ENCODE results near the gene SLC22A12. TPM values are rescaled to one million over a fixed set of nuclear protein-coding genes. Genes with fewer than 3 reads are reported as not detected.
"Not testable (repeated sequence)": the region's sequence is repeated elsewhere in the genome, so short reads cannot be mapped to it uniquely, and the experiment has no call there.

The SLC22A12 gene
- total RNA-seq, 1 donor from 2014 or later = not detected

DNA sequence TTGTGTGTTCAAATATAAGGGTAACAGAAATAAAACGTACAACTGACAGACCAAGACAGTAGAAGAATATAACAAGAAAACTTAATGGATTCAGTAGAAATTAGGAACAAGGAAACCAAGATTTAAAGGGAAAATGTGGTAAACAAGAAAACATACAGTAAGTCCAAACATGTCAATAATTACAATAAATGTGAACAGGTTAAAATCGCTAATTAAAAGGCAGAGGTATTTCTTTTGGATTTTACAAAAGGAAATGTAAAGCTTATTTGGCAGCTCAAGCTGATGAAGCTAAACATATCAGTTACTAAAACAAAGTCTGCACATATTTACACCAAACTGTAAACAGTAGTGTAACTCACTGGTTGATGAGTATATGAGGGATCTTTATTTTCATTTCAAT is 2.3 kb upstream of the SLC22A12 start:
- no peak for DNase-seq

DNA sequence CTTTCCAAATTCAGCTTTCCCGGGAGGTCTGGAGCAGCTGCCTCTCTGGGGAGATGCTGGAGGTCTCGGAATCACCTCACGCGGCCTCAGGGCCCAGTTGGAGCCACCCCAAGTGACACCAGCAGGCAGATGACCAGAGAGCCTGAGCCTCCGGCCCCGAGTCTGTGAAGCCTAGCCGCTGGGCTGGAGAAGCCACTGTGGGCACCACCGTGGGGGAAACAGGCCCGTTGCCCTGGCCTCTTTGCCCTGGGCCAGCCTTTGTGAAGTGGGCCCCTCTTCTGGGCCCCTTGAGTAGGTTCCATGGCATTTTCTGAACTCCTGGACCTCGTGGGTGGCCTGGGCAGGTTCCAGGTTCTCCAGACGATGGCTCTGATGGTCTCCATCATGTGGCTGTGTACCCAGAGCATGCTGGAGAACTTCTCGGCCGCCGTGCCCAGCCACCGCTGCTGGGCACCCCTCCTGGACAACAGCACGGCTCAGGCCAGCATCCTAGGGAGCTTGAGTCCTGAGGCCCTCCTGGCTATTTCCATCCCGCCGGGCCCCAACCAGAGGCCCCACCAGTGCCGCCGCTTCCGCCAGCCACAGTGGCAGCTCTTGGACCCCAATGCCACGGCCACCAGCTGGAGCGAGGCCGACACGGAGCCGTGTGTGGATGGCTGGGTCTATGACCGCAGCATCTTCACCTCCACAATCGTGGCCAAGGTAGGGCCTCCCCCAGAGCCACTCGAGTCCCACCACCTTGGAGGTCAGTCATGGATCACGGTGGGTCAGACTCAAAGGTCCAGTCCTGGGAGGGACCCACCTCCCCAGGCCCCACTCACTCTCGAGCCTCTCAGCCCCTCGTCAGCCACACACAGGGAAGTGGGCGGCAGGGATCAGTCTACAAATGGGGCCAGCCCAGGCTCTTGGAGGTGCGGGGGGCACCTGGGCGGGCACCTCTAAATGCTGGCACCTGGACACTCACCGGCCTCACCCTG is 525 bp downstream of the SLC22A12 start:
- no peak for DNase-seq

DNA sequence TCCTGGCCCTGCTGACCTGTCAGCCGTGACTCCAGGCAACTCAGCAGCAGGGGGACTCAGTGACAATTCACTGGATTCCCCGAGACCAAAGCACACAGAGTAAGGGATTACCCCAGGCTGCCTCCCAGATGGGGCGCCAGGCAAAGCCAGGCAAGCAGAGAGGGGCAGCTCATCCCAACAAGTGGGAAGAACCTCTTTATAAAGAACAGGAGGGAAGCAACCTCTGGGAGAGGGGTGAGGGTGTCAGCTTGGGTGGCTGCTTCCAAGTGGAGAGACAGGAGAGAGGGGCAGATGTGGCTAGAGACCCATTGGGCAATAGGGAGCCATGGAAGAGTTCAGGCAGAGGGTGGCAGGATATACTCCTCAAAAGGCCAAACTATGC is 1.2 kb downstream of the SLC22A12 start:
- no peak for DNase-seq

DNA sequence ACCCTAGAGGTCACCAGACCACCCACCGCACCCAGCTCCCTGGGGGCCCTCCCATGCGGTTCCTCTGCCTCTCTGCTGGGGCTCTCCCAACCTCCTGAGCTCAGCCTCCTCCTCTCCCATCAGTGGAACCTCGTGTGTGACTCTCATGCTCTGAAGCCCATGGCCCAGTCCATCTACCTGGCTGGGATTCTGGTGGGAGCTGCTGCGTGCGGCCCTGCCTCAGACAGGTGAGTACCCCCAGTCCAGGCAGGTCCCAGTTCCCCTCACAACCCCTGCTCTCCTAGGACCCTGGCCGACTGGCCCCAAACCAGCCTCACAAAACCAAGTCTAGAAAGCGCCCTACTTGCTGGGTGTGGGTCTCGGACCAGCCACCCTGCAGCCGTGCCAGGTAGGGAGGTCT is 1.6 kb downstream of the SLC22A12 start:
- no peak for DNase-seq

DNA sequence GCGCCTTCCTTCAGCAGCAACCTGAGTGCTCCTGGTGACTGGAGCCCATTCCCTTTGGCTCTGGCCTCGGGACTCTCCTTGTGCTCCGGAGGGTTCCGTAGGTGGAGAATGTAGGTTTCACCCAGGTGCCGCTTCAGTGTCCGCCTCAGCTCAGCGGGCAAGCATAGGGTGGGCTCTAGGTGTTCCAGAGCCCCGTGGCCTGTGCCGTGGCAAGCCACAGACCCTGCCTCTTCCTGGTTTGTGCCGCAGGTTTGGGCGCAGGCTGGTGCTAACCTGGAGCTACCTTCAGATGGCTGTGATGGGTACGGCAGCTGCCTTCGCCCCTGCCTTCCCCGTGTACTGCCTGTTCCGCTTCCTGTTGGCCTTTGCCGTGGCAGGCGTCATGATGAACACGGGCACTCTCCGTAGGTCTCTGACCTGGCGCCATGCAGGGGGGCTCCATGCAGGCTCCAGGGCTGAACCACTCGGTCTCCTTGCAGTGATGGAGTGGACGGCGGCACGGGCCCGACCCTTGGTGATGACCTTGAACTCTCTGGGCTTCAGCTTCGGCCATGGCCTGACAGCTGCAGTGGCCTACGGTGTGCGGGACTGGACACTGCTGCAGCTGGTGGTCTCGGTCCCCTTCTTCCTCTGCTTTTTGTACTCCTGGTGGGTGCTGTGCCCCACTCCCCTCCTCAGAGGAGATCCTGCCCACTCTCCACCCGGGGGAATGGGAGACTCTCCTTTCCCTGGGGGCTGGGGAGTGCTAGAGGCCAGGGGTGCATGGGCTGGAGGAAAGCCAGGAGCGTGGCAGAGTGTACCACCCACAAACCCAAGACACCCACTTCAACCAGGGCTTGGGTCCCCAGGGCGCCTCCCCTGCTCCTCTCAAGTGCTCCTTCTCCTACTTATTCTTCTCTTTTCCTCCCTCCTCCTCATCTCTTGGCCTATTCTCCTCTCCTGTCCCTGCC is 2.4 kb downstream of the SLC22A12 start:
- DNase-seq = no peak

DNA sequence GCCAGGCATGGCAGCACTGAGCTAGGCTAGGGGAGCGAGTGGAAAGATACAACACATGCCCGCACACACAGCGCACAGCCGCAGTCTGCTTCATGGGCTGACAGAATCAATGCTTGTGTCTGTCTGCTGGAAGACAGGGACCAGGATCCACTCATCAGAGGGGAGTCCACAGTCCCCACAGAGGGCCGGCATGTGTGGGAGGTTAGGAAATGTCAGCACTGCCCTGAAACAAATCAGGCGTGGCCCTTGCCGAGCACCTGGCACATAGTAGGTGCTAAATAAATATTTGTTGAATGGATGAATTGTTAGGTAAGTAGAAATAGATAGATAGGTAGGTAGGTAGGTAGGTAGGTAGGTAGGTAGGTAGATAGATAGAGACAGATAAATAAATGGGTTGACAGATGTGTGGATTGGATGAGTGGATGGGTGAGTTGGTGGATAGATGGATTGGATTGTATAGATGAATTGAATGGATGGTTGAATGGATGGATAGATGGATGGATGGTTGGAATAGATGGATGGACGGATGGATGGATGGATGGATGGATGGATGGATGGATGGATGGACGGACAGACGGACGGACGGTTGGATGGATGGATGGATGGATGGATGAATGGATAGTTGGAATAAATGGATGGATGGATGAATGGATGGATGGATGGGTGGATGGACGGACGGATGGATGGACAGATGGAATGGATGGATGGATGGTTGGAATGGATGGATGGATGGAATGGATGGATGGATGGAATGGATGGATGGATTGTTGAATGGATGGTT is 3.3 kb downstream of the SLC22A12 start:
- DNase-seq = no peak

DNA sequence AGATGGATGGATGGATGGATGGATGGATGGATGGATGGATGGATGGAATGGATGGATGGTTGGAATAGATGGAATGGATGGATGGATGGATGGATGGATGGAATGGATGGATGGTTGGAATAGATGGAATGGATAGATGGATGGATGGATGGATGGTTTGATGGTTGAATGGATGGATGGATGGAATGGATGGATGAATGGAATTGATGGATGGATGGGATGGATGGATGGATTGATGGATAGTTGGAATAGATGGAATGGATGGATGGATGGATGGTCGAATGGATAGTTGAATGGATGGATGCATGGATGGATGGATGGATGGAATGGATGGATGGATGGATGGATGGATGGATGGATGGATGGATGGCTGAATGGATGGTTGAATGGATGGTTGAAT is 4.9 kb downstream of the SLC22A12 start:
- not testable (repeated sequence) for DNase-seq

DNA sequence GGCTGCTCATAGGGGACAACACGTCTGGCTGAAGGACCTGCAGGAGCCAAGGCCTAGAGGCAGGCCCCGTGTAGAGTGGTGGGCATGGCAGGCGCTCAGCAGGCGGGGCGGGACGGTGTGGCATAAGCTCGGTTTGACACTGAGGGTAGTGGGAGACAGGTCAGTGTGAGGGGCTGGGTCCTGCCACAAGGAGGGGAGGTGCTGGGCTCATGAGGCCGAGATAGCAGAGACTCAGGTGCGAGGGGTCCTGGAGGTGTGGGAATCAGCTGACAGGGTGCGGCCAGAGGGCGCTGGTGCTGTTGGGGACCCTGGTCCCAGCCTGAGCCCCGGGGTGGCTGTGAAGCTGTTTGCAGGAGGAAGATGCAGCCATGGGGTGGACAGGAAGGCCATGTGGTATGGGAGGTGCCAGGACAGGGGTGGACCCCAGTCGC is 6.7 kb downstream of the SLC22A12 start:
- DNase-seq = no peak

DNA sequence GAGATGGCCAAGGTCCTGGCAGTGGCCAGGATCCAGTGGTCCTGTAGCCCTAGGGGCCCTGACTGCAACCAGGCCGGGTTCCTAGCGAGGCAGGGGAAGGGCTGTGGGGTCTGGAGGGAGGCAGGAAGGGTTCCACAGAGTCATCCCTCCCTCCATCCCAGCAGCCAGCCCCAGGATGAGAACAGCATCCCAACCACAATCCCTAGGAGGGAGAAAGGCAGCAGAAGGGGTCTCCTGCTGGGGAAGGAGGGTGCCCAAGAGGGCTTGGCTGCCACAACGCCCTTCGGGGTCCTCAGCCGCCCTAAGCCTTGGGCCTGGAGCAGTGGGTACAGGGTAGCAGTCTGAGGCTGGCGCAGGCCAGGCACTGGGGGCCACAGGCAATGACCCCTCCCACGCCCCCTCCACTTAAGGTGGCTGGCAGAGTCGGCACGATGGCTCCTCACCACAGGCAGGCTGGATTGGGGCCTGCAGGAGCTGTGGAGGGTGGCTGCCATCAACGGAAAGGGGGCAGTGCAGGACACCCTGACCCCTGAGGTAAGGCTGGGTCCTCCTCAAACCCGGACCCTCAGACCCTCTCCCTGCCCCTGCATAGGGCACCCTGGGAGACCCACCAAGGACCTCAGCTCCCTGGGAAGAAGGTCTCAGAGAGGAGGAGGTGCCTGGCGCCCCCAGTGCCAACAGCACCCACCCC is 7.2 kb downstream of the SLC22A12 start:
- DNase-seq = no peak

DNA sequence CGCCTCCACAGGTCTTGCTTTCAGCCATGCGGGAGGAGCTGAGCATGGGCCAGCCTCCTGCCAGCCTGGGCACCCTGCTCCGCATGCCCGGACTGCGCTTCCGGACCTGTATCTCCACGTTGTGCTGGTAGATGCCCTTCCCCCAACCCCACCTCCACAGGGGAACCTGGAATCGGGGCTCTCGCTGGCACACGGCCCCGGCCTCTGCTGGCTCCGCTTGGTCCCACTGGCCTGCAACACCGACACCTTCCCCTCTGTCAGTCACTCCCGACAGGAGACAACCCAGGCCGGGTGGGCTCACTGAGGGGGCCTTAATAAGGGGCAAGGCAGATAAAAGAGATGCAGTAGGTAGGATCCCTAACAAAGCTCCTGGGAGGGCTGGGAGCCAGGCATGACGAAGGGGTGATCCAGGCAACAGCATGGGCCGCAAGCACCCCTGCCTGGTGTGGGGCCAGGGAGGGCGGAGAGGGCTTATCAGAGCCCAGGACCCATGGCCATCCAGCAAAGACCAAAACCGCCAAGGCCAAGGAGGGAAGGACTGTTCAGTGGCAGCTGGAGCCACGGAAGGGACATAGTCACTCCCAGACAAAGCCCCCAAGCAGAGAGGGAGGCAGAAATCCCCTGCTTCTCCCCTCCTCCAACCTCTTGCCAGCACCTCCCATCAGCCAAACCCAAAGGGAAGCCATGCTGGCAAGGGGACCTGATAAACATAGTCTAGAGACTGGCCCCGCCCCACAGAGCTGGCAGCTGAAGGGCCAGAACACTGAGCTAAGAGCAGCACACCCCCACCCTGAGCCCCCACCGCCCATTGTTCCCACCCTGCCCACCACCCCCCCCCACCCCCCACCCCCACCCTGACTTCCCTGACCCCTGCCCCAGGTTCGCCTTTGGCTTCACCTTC is 8.0 kb downstream of the SLC22A12 start:
- DNase-seq = no peak

DNA sequence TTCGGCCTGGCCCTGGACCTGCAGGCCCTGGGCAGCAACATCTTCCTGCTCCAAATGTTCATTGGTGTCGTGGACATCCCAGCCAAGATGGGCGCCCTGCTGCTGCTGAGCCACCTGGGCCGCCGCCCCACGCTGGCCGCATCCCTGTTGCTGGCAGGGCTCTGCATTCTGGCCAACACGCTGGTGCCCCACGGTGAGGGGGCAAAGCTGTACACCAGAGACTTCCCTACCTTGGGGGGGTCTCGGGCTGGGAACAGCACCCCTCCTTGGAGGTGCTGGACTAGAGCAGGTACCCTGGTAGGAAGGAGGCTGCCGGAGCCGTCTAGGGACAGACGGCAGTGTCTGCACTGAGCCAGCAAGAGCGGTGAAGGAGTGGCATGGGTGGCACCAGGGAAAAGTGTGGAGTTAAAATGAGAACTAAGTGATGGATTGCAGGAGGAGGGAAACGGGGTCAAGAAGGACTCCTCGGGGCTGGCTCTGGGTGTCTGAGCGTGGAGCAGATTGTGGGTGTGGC is 8.7 kb downstream of the SLC22A12 start:
- no peak for DNase-seq

DNA sequence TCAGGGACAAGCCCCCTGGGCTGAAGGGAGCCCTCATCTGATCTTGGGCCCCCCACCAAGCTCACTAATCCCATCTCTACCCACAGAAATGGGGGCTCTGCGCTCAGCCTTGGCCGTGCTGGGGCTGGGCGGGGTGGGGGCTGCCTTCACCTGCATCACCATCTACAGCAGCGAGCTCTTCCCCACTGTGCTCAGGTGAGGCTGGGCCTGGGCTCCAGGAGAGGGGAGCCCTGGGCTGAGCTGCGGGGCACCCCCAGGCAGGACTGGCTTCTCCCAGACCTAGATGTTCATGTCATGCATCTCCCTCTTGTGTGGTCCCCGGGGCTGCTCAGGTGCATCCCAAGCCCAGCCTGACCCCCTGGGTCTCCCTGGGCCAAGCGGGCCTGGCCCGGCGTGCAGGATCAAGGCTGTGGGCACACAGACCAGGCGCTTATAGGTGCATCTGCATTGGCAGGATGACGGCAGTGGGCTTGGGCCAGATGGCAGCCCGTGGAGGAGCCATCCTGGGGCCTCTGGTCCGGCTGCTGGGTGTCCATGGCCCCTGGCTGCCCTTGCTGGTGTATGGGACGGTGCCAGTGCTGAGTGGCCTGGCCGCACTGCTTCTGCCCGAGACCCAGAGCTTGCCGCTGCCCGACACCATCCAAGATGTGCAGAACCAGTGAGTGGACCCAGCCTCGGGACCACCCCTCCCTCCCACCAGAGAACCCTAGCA is 9.4 kb downstream of the SLC22A12 start:
- no peak for DNase-seq

DNA sequence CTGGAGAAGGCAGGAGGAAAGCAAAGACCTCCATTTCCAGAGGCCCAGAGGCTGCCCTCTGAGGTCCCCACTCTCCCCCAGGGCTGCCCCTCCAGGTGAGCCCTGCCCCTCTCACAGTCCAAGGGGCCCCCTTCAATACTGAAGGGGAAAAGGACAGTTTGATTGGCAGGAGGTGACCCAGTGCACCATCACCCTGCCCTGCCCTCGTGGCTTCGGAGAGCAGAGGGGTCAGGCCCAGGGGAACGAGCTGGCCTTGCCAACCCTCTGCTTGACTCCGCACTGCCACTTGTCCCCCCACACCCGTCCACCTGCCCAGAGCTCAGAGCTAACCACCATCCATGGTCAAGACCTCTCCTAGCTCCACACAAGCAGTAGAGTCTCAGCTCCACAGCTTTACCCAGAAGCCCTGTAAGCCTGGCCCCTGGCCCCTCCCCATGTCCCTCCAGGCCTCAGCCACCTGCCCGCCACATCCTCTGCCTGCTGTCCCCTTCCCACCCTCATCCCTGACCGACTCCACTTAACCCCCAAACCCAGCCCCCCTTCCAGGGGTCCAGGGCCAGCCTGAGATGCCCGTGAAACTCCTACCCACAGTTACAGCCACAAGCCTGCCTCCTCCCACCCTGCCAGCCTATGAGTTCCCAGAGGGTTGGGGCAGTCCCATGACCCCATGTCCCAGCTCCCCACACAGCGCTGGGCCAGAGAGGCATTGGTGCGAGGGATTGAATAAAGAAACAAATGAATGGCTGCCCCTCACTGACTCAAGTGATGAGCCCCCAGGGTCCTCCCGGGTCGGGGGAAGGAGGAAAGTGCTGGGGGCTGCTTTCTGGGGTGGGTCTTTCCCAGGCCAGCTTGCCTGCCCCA is 10.8 kb downstream of the SLC22A12 start:
- no peak for DNase-seq

DNA sequence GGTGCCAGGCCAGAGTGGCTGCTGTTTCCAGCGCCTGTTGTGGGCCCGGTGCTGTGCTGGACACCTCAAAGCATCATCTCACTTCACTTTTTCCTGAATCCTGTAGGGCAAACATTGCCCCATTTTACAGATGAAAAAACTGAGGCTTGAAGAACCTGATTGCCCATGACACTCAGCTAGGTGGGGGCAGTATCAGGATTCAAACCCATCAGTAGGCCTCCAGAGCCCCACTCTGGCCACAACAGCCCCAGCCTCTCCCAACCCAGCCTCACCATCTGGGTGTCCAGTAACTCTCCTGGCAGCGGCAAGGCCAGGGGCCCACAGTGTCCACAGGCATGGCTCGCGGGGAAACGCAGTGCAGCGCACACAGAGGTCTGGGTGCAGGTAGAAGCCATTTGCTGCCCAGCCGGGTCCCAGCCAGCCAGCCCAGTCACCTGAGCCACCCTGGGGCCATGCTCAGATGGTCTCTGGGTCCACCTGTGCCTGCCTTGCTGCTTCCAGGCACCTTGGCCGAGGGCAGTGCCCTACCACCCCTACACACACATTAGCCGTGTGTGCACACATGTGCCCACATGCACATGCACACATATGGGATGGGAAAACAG is 11.5 kb downstream of the SLC22A12 start:
- DNase-seq = no peak

DNA sequence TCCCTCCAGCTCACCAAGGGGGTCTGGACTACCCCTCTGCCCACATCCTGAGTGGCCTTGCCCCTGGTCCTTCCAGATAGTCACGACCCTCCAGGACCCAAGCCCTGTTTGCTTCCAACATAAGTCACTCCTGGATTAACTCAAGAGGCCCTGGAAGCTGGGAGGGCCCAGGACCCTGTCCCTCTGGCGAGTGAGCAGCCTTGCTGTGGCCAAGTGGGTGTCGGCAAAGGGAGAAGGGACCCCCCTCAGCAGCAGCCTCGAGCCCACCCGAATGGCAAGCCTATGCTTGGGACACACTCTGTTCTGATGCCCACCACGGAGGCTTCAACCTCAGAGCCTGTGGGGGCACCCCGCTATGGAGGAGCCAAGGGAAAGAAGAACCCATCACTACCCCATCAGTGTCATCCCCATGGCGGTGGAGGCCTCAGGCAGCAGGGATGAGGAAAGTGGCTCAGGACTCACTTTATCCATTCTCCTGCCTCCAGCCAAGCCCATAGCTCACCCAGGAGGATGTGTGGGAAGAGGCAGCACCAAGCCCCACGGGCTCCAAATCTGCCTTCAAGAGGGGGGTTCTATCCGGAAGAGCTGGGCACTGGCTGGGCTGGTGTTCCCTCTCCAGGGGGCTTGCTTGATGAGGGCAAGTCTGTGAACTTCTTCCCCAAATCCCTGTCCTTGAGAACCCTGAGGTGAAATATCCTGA is 12.5 kb downstream of the SLC22A12 start:
- DNase-seq = no peak

DNA sequence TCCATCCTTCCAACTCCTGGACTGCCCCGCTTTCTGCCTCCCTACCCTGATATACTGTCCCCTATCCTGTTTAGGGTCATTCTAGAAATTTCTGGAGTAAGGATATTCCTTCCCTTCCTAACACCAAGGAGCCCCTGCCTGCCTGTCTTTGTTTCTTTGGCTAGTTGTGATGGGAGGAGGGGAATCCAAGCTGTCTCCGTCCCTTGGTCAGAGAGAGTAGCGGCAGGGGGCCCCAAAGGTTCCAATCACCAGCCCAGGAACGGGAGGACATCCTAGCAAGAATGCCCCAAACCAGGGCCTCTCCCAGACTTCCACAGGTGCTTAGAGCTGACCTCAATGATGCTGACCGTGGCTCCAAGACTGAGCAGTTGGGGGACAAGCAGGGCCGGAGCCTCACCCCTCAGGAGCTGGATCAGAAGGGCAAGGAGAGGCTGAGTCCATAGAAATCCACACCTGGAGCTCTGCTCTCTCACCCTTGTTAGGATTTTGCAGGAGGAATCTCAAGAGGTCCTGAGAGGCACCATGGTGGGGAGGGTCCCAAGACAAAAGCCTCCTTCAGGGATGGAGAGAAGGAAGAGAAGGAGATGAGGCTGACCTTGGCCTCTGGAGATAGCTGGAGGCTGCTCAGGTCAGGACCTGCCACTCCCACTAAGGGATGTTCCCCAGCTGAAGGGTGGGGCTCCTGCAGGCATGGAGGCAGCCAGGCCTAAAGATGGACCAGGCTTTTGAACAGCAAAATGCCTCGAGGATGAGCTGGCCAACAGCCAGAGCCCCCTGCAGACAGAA is 13.6 kb downstream of the SLC22A12 start:
- no peak for DNase-seq

DNA sequence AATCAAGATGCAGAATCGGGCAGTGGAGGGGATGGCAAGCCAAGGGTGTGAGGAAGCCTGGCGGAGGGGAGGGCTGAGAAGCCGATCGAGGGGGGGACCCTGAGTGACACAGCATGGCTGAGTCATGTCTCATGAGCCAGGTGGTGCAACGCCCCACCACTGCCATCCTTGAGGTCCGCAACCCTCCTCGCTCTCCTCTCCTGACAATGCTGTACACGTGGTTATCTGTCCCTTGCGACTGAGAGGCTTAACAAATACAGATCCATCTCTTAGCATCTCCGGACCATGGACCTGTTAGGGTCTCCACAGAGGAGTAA is 14.2 kb downstream of the SLC22A12 start:
- DNase-seq = no peak

All from tongue (tissue), 2 donors.